ENCODE results near the gene CCDC73. TPM values are rescaled to one million over a fixed set of nuclear protein-coding genes. Genes with fewer than 3 reads are reported as not detected.
A peak's percentile ranks its signal among the peaks of the same experiment; 100 is the strongest.
"Not testable (repeated sequence)": the region's sequence is repeated elsewhere in the genome, so short reads cannot be mapped to it uniquely, and the experiment has no call there.

CCDC73 gene
- total and polyA plus RNA-seq, 7 donors: 0.01 TPM; not detected in 6

GRCh38 chr11:32713496-32713895 lies 81.0 kb downstream of the CCDC73 start:
- Histone ChIP-seq H3K27ac (no peak overlapping the region), H3K27me3 (ENCODE audit: insufficient read depth in 3 of 3, low read length in 2 of 3) (peaks cover 0 to 7% (median 0%) of the 10 kb centered on the region in 3 donors), H3K36me3 (ENCODE audit: insufficient read depth in 1 of 2, low read depth in 1 of 2) (no peaks in the 10 kb centered on the region), H3K4me1 (no peaks in the 10 kb centered on the region), H3K4me3 (no peak overlapping the region), H3K9me3 (no peaks in the 10 kb centered on the region)
- 11 to 21% (median 19%) methylated on average over 1 of the region's 1 CpG for WGBS, 3 donors
- intact Hi-C loops (cut with DNase I): no loop called here
- ATAC-seq: no peak
- no peak for DNase-seq
- TF ChIP-seq CTCF (IDR thresholded peaks at IDR 0.05): peak; percentile 8

GRCh38 chr11:32708978-32709377 lies 85.5 kb downstream of the CCDC73 start:
- H3K36me3 ChIP-seq (ENCODE audit: insufficient read depth in 1 of 2, low read depth in 1 of 2); DNase-seq; H3K27ac ChIP-seq; ATAC-seq; H3K4me3 ChIP-seq; H3K27me3 ChIP-seq (ENCODE audit: insufficient read depth in 3 of 3, low read length in 2 of 3); H3K9me3 ChIP-seq; intact Hi-C loops (cut with DNase I); H3K4me1 ChIP-seq: not testable (repeated sequence)
- 70 to 84% (median 75%) methylated on average over 3 of the region's 3 CpGs for WGBS, 3 donors

GRCh38 chr11:32706985-32707741 lies 87.3 kb downstream of the CCDC73 start:
- Histone ChIP-seq H3K27ac (no peak overlapping the region), H3K4me3 (no peak overlapping the region), H3K9me3 (peaks cover 3% of the 10 kb centered on the region), H3K27me3 (ENCODE audit: insufficient read depth in 3 of 3, low read length in 2 of 3) (peaks cover 0 to 4% (median 0%) of the 10 kb centered on the region in 3 donors), H3K36me3 (ENCODE audit: insufficient read depth in 1 of 2, low read depth in 1 of 2) (no peaks in the 10 kb centered on the region), H3K4me1 (no peaks in the 10 kb centered on the region)
- ATAC-seq (no peak), DNase-seq (no peak)
- TF ChIP-seq CTCF (IDR thresholded peaks at IDR 0.05): no peak
- intact Hi-C loops (cut with DNase I): no loop called here
- WGBS, 3 donors: 54 to 58% (median 58%) methylated on average over 7 of the region's 7 CpGs

- H3K36me3 ChIP-seq (ENCODE audit: insufficient read depth in 1 of 2, low read depth in 1 of 2): no peaks in the 10 kb centered on the region
- no peaks in the 10 kb centered on the region for H3K4me1 ChIP-seq
- intact Hi-C loops (cut with DNase I): no loop called here
- DNase-seq (no peak), ATAC-seq (no peak)
- no peak overlapping the region for H3K4me3 ChIP-seq
- peaks cover 3% of the 10 kb centered on the region for H3K9me3 ChIP-seq
- H3K27me3 ChIP-seq (ENCODE audit: insufficient read depth in 3 of 3, low read length in 2 of 3): no peaks in the 10 kb centered on the region
- TF ChIP-seq CTCF (IDR thresholded peaks at IDR 0.05): no peak
- H3K27ac ChIP-seq: no peak overlapping the region
- 76 to 85% (median 81%) methylated on average over 12 of the region's 12 CpGs for WGBS, 3 donors
These were observed 89.0 kb downstream of the CCDC73 start for GRCh38 chr11:32705309-32706033.

- Histone ChIP-seq H3K9me3 (peaks cover 3% of the 10 kb centered on the region), H3K4me1 (no peaks in the 10 kb centered on the region), H3K27me3 (ENCODE audit: insufficient read depth in 3 of 3, low read length in 2 of 3) (no peaks in the 10 kb centered on the region), H3K36me3 (ENCODE audit: insufficient read depth in 1 of 2, low read depth in 1 of 2) (no peaks in the 10 kb centered on the region), H3K4me3 (no peak overlapping the region), H3K27ac (no peak overlapping the region)
- intact Hi-C loops (cut with DNase I): no loop called here
- WGBS, 3 donors: 81 to 94% (median 92%) methylated on average over 5 of the region's 5 CpGs
- ATAC-seq (no peak), DNase-seq (no peak)
- no peak for TF ChIP-seq CTCF (IDR thresholded peaks at IDR 0.05)
These were observed 89.7 kb downstream of the CCDC73 start for GRCh38 chr11:32704775-32705174.

Measured in psoas muscle (tissue), 8 donors.